H9 (cell line): ENCODE measurements around the gene ZNF521. TPM values are rescaled to one million over a fixed set of nuclear protein-coding genes. Genes with fewer than 3 reads are reported as not detected.

Experiments used
- DNase-seq: peaks from one replicate; pipeline ENCODE4 v3.0.0-alpha.2; 2017
- H2AFZ ChIP-seq: one replicate; pipeline ENCODE4 v1.6.1; 2013; ENCODE audit warnings: mild to moderate bottlenecking, low read length, control low read depth, moderate library complexity
- H2AK5ac ChIP-seq: 2 replicates; pipeline ENCODE4 v1.6.1; 2013; ENCODE audit warnings: low read length, control low read depth, mixed read lengths; ENCODE audit not compliant: insufficient read length
- H2BK120ac ChIP-seq: one replicate; pipeline ENCODE4 v1.6.1; 2013; ENCODE audit warnings: low read depth, mild to moderate bottlenecking, low read length, control low read depth, inconsistent platforms; ENCODE audit not compliant: poor library complexity, severe bottlenecking
- H2BK12ac ChIP-seq: 2 replicates; pipeline ENCODE4 v1.6.1; 2013; ENCODE audit warnings: low read length, control low read depth, mixed read lengths, low read depth; ENCODE audit not compliant: insufficient read length
- H2BK15ac ChIP-seq: 2 replicates; pipeline ENCODE4 v1.6.1; 2013; ENCODE audit warnings: low read depth, low read length, control low read depth
- H2BK20ac ChIP-seq: one replicate; pipeline ENCODE4 v1.6.1; 2013; ENCODE audit warnings: low read depth, mild to moderate bottlenecking, low read length, control low read depth, inconsistent platforms; ENCODE audit not compliant: poor library complexity, severe bottlenecking
- H2BK5ac ChIP-seq: 2 replicates; pipeline ENCODE4 v1.6.1; 2013; ENCODE audit warnings: low read length, control low read depth, mixed read lengths; ENCODE audit not compliant: insufficient read length
- H3K14ac ChIP-seq: 2 replicates; pipeline ENCODE4 v1.6.1; 2013; ENCODE audit warnings: low read length, control low read depth; ENCODE audit not compliant: insufficient read depth
- H3K18ac ChIP-seq: 2 replicates; pipeline ENCODE4 v1.6.1; 2013; ENCODE audit warnings: low read depth, mild to moderate bottlenecking, mixed read lengths, low read length, control low read depth; ENCODE audit not compliant: insufficient read length
- H3K23ac ChIP-seq: 2 replicates; pipeline ENCODE4 v1.6.1; 2013; ENCODE audit warnings: low read length, control low read depth, mixed read lengths, low read depth; ENCODE audit not compliant: insufficient read length
- H3K23me2 ChIP-seq: 2 replicates; pipeline ENCODE4 v1.6.1; 2013; ENCODE audit warnings: low read depth, mild to moderate bottlenecking, mixed read lengths, low read length, control low read depth; ENCODE audit not compliant: insufficient read length, poor library complexity, severe bottlenecking
- H3K27ac ChIP-seq: 2 replicates; pipeline ENCODE4 v1.5.1; 2013; ENCODE audit warnings: low read length, control low read depth, mixed read lengths, low read depth; ENCODE audit not compliant: insufficient read length
- H3K27me3 ChIP-seq: 2 replicates; pipeline ENCODE4 v1.6.1; 2013; ENCODE audit warnings: low read length, control low read depth, inconsistent platforms; ENCODE audit not compliant: insufficient read depth
- H3K4ac ChIP-seq: 2 replicates; pipeline ENCODE4 v1.6.1; 2013; ENCODE audit warnings: low read depth, mild to moderate bottlenecking, control low read depth, inconsistent platforms, low read length, moderate library complexity
- H3K4me1 ChIP-seq: 2 replicates; pipeline ENCODE4 v1.6.1; 2013; ENCODE audit warnings: low read length, control low read depth, inconsistent platforms; ENCODE audit not compliant: insufficient read depth
- H3K4me2 ChIP-seq: 2 replicates; pipeline ENCODE4 v1.6.1; 2013; ENCODE audit warnings: low read length, control low read depth, mixed read lengths; ENCODE audit not compliant: insufficient read length, insufficient read depth
- H3K56ac ChIP-seq: 2 replicates; pipeline ENCODE4 v1.6.1; 2013; ENCODE audit warnings: low read depth, mild to moderate bottlenecking, mixed read lengths, low read length, control low read depth; ENCODE audit not compliant: insufficient read length
- H3K79me1 ChIP-seq: 2 replicates; pipeline ENCODE4 v1.6.1; 2013; ENCODE audit warnings: low read depth, mild to moderate bottlenecking, moderate library complexity, low read length, control low read depth, inconsistent platforms; ENCODE audit not compliant: insufficient read depth, poor library complexity, severe bottlenecking
- H3K79me2 ChIP-seq: 2 replicates; pipeline ENCODE4 v1.6.1; 2013; ENCODE audit warnings: low read length, control low read depth, inconsistent platforms; ENCODE audit not compliant: insufficient read depth
- H3K9ac ChIP-seq: 2 replicates; pipeline ENCODE4 v1.6.1; 2013; ENCODE audit warnings: low read length, control low read depth, mixed read lengths; ENCODE audit not compliant: insufficient read length; ENCODE audit errors: extremely low read depth
- H3K9me3 ChIP-seq: one replicate; pipeline ENCODE4 v1.6.1; 2013; ENCODE audit warnings: low read depth, low read length, inconsistent platforms; ENCODE audit not compliant: control insufficient read depth
- H3T11ph ChIP-seq: one replicate; pipeline ENCODE4 v1.6.1; 2013; ENCODE audit warnings: mild to moderate bottlenecking, low read length, control low read depth, inconsistent platforms
- H4K20me1 ChIP-seq: one replicate; pipeline ENCODE4 v1.6.1; 2013; ENCODE audit not compliant: control insufficient read depth, insufficient read length, insufficient read depth
- H4K5ac ChIP-seq: 2 replicates; pipeline ENCODE4 v1.6.1; 2013; ENCODE audit warnings: low read depth, mild to moderate bottlenecking, mixed read lengths, low read length, control low read depth; ENCODE audit not compliant: insufficient read length
- H4K8ac ChIP-seq: replicated peaks from 2 replicates; pipeline ENCODE4 v1.6.1; 2013; ENCODE audit warnings: low read length, control low read depth, mixed read lengths, low read depth; ENCODE audit not compliant: insufficient read length
- H4K91ac ChIP-seq: 2 replicates; pipeline ENCODE4 v1.6.1; 2013; ENCODE audit warnings: low read depth, mild to moderate bottlenecking, moderate library complexity, mixed read lengths, low read length, control low read depth; ENCODE audit not compliant: insufficient read length
- H3K27ac Mint-ChIP-seq, 3 experiments: 2 replicates in 2 of 3; 3 replicates in 1 of 3; pipeline ENCODE4 v1.8.0; 2020 to 2021; ENCODE audit warnings: mixed read lengths in 3 of 3, mild to moderate bottlenecking in 1 of 3, moderate library complexity in 1 of 3
- H3K27me3 Mint-ChIP-seq: 2 replicates; pipeline ENCODE4 v1.8.0; 2021; ENCODE audit warnings: low read depth, mild to moderate bottlenecking, moderate library complexity, mixed read lengths
- H3K36me3 Mint-ChIP-seq, 3 experiments: 2 replicates in 2 of 3; 3 replicates in 1 of 3; pipeline ENCODE4 v1.8.0; 2020 to 2021; ENCODE audit warnings: low read depth in 3 of 3, mixed read lengths in 3 of 3; ENCODE audit not compliant: insufficient read depth in 1 of 3
- H3K4me1 Mint-ChIP-seq, 2 experiments: 2 replicates each; pipeline ENCODE4 v1.8.0; 2020; ENCODE audit warnings: mixed read lengths in 2 of 2
- H3K4me3 Mint-ChIP-seq, 2 experiments: 2 replicates in 1 of 2; 3 replicates in 1 of 2; pipeline ENCODE4 v1.8.0; 2020 to 2021; ENCODE audit warnings: mild to moderate bottlenecking in 2 of 2, mixed read lengths in 2 of 2, moderate library complexity in 1 of 2
- H3K9me3 Mint-ChIP-seq, 2 experiments: 2 replicates in 1 of 2; 3 replicates in 1 of 2; pipeline ENCODE4 v1.8.0; 2020; ENCODE audit warnings: mild to moderate bottlenecking in 2 of 2, mixed read lengths in 2 of 2, moderate library complexity in 1 of 2
- WGBS: extraction: QIAGEN DNeasy Blood & Tissue Kit; methylation state at CpG from one replicate; pipeline ENCODE4 v1.1.7; 2013; ENCODE audit warnings: missing lambda C conversion rate, low lambda C conversion rate, mixed read lengths; ENCODE audit not compliant: insufficient read length; ENCODE audit errors: extremely low coverage; 5-methylcytosine and 5-hydroxymethylcytosine counted together
- total RNA-seq: library from RNA; stranded (reverse); gene quantifications from 2 replicates; pipeline ENCODE4 v1.2.1, GENCODE V29; 2021
- TF ChIP-seq, protein P1 (sequence below): fragments of 200-600 bp; sonication (generic); conservative IDR thresholded peaks from 3 replicates; pipeline ENCODE4 v1.8.0; 2021; ENCODE audit warnings: antibody characterized with exemption, mild to moderate bottlenecking

ZNF521 gene
- total RNA-seq, 1 experiment from 2014 or later, result 3.3 TPM

DNA sequence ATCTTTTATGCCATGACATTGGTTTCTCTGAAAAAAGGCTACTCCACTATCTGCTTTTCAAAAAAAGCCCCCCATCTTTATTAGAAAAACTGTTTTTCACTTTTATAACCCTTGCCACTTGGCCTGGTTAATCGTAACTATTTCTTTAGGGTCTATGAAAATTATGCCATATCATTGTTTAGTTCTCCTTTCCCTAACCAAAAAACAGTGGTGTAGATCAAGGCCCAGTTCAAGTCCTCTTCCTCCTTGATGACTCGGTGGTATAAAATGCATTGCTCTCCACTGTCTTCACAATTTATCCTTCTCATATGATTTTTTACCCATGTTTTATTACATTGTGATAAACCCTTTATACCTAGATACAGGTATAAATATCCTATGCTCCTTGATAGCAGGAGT lies 205.5 kb downstream of the ZNF521 start:
- H4K8ac ChIP-seq, result no peak overlapping the region
- Mint-ChIP-seq H3K27ac (no peak overlapping the region), H3K4me1 (peaks cover 0 to 15% of the 10 kb centered on the region in 2 experiments; a peak in 2 of 4 replicates), H3K36me3 (peaks cover 0 to 6% (median 0%) of the 10 kb centered on the region in 3 experiments; a peak in 1 of 7 replicates), H3K9me3 (no peaks in the 10 kb centered on the region), H3K27me3 (peaks cover 3% of the 10 kb centered on the region), H3K4me3 (no peak overlapping the region)
- no peak overlapping the region for H2AK5ac ChIP-seq
- H2AFZ ChIP-seq, result no peak overlapping the region
- no peak overlapping the region for H3T11ph ChIP-seq
- no peak for DNase-seq
- TF ChIP-seq, protein P1, sequence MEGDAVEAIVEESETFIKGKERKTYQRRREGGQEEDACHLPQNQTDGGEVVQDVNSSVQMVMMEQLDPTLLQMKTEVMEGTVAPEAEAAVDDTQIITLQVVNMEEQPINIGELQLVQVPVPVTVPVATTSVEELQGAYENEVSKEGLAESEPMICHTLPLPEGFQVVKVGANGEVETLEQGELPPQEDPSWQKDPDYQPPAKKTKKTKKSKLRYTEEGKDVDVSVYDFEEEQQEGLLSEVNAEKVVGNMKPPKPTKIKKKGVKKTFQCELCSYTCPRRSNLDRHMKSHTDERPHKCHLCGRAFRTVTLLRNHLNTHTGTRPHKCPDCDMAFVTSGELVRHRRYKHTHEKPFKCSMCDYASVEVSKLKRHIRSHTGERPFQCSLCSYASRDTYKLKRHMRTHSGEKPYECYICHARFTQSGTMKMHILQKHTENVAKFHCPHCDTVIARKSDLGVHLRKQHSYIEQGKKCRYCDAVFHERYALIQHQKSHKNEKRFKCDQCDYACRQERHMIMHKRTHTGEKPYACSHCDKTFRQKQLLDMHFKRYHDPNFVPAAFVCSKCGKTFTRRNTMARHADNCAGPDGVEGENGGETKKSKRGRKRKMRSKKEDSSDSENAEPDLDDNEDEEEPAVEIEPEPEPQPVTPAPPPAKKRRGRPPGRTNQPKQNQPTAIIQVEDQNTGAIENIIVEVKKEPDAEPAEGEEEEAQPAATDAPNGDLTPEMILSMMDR, result no peak
- no peak overlapping the region for H3K14ac ChIP-seq
- no peak overlapping the region for H2BK120ac ChIP-seq
- H3K79me2 ChIP-seq, result no peaks in the 10 kb centered on the region
- H3K79me1 ChIP-seq, result no peaks in the 10 kb centered on the region
- no peaks in the 10 kb centered on the region for H3K23me2 ChIP-seq
- no peak overlapping the region for H3K4me2 ChIP-seq
- H3K4ac ChIP-seq, result no peak overlapping the region
- no peaks in the 10 kb centered on the region for H3K9me3 ChIP-seq
- H4K20me1 ChIP-seq, result no peaks in the 10 kb centered on the region
- WGBS, result no CpG with 5 or more reads among the region's 2 CpGs
- H3K18ac ChIP-seq, result no peak overlapping the region
- no peak overlapping the region for H4K91ac ChIP-seq
- no peaks in the 10 kb centered on the region for H3K27me3 ChIP-seq
- no peak overlapping the region for H2BK20ac ChIP-seq
- H2BK12ac ChIP-seq, result no peak overlapping the region
- no peak overlapping the region for H4K5ac ChIP-seq
- H2BK15ac ChIP-seq, result no peak overlapping the region
- H3K4me1 ChIP-seq, result no peaks in the 10 kb centered on the region
- H3K27ac ChIP-seq, result no peak overlapping the region
- H3K23ac ChIP-seq, result no peak overlapping the region
- H3K56ac ChIP-seq, result no peak overlapping the region
- no peak overlapping the region for H3K9ac ChIP-seq
- H2BK5ac ChIP-seq, result no peak overlapping the region
